ENCODE data around the gene TRAM2. TPM values are rescaled to one million over a fixed set of nuclear protein-coding genes. Genes with fewer than 3 reads are reported as not detected.

The TRAM2 gene
- total and polyA plus RNA-seq, 9 of the 15 experiments (the other 6 are each of a cell fraction or from before 2014, with no cell fraction given): 2.6 to 13.3 (median 8.9) TPM

DNA sequence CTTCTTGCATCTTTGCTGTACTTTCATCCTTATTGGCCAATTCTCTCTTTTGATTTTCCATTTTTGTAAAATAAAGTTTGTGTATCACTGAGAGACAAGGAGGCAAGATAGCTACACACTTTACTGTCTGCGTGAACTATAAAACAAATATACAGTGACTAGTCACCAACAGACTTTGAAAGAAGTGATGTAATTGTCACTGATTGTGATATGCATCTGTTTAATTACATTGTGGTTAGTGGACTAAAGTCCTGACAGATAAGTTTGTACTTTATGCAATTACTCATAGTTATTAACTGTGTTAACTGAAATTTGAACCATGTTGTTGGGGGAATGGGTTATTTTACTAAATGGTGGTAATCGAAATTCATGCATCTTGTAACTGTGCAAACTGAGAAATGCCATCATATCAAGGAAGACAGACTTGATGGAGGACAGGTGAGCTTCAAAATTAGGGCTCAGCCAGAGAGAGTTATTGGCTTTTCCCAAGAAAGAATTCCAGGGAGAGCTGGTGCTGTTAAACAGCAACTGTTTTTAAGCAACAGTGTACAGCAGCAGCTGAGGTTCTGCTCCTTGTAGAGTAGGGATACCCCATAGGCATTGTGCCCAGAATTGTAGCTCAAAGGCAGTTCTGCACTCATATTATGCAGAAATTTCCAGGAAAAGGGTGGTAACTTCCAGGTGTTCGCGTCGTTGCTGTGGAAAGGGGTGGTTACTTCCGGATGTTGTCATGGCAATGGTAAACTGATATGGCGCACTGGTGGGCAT is 93.8 kb downstream of the TRAM2 start (continued):
- TF ChIP-seq FOXJ2 (tag; IDR thresholded peaks at IDR 0.05) (peak; percentile 65; the same call in 1 of the 2 replicates), FOXK2 (conservative IDR thresholded peaks at IDR 0.05 in 1 of 2, IDR thresholded peaks at IDR 0.05 in 1 of 2; ENCODE audit: low read depth in 2 of 2) (no peak), ZNF79 (CRISPR knock-in tag; IDR thresholded peaks at IDR 0.05; ENCODE audit: low read depth) (no peak), CBFA2T3 (IDR thresholded peaks at IDR 0.05) (peak; percentile 35), LEF1 (IDR thresholded peaks at IDR 0.05) (peak; percentile 78; the same call in 1 of the 2 replicates), FOXP1 (CRISPR knock-in tag; IDR thresholded peaks at IDR 0.05) (no peak), ZNF239 (CRISPR knock-in tag; IDR thresholded peaks at IDR 0.05) (no peak), C11orf30 (IDR thresholded peaks at IDR 0.05; ENCODE audit: low read depth) (0 out of 2 replicates have a peak, but pooled peaks have one; percentile 28), CBFB (CRISPR knock-in tag; IDR thresholded peaks at IDR 0.05) (peak; percentile 21; the same call in 1 of the 2 replicates), NBN (IDR thresholded peaks at IDR 0.05; ENCODE audit: low read depth) (0 out of 2 replicates have a peak, but pooled peaks have one; percentile 63), MTF1 (CRISPR knock-in tag; IDR thresholded peaks at IDR 0.05; ENCODE audit: borderline replicate concordance) (no peak), ZNF551 (CRISPR knock-in tag; IDR thresholded peaks at IDR 0.05) (no peak), ATF1 (CRISPR knock-in tag; IDR thresholded peaks at IDR 0.05) (no peak), ATF1 (tag; IDR thresholded peaks at IDR 0.05) (peak; percentile 78), KHSRP (IDR thresholded peaks at IDR 0.05) (no peak; the same call in 1 of the 2 replicates), ZNF146 (CRISPR knock-in tag; IDR thresholded peaks at IDR 0.05; ENCODE audit: unreplicated experiment) (no peak), ZC3H11A (IDR thresholded peaks at IDR 0.05; ENCODE audit: low read depth, low read length) (no peak), TAL1 (IDR thresholded peaks at IDR 0.05) (peak; percentile 33; the same call in 1 of the 2 replicates), ZNF174 (CRISPR knock-in tag; IDR thresholded peaks at IDR 0.05) (no peak)
- TF ChIP-seq, protein P1, sequence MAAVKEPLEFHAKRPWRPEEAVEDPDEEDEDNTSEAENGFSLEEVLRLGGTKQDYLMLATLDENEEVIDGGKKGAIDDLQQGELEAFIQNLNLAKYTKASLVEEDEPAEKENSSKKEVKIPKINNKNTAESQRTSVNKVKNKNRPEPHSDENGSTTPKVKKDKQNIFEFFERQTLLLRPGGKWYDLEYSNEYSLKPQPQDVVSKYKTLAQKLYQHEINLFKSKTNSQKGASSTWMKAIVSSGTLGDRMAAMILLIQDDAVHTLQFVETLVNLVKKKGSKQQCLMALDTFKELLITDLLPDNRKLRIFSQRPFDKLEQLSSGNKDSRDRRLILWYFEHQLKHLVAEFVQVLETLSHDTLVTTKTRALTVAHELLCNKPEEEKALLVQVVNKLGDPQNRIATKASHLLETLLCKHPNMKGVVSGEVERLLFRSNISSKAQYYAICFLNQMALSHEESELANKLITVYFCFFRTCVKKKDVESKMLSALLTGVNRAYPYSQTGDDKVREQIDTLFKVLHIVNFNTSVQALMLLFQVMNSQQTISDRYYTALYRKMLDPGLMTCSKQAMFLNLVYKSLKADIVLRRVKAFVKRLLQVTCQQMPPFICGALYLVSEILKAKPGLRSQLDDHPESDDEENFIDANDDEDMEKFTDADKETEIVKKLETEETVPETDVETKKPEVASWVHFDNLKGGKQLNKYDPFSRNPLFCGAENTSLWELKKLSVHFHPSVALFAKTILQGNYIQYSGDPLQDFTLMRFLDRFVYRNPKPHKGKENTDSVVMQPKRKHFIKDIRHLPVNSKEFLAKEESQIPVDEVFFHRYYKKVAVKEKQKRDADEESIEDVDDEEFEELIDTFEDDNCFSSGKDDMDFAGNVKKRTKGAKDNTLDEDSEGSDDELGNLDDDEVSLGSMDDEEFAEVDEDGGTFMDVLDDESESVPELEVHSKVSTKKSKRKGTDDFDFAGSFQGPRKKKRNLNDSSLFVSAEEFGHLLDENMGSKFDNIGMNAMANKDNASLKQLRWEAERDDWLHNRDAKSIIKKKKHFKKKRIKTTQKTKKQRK (IDR thresholded peaks at IDR 0.05; ENCODE audit: borderline replicate concordance, low read depth, low read length): no peak
- TF ChIP-seq, protein P2, sequence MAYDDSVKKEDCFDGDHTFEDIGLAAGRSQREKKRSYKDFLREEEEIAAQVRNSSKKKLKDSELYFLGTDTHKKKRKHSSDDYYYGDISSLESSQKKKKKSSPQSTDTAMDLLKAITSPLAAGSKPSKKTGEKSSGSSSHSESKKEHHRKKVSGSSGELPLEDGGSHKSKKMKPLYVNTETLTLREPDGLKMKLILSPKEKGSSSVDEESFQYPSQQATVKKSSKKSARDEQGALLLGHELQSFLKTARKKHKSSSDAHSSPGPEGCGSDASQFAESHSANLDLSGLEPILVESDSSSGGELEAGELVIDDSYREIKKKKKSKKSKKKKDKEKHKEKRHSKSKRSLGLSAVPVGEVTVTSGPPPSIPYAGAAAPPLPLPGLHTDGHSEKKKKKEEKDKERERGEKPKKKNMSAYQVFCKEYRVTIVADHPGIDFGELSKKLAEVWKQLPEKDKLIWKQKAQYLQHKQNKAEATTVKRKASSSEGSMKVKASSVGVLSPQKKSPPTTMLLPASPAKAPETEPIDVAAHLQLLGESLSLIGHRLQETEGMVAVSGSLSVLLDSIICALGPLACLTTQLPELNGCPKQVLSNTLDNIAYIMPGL (CRISPR knock-in tag; IDR thresholded peaks at IDR 0.05): no peak
- TF ChIP-seq, protein P3, sequence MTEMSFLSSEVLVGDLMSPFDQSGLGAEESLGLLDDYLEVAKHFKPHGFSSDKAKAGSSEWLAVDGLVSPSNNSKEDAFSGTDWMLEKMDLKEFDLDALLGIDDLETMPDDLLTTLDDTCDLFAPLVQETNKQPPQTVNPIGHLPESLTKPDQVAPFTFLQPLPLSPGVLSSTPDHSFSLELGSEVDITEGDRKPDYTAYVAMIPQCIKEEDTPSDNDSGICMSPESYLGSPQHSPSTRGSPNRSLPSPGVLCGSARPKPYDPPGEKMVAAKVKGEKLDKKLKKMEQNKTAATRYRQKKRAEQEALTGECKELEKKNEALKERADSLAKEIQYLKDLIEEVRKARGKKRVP (CRISPR knock-in tag; IDR thresholded peaks at IDR 0.05): no peak
- TF ChIP-seq, protein P4, sequence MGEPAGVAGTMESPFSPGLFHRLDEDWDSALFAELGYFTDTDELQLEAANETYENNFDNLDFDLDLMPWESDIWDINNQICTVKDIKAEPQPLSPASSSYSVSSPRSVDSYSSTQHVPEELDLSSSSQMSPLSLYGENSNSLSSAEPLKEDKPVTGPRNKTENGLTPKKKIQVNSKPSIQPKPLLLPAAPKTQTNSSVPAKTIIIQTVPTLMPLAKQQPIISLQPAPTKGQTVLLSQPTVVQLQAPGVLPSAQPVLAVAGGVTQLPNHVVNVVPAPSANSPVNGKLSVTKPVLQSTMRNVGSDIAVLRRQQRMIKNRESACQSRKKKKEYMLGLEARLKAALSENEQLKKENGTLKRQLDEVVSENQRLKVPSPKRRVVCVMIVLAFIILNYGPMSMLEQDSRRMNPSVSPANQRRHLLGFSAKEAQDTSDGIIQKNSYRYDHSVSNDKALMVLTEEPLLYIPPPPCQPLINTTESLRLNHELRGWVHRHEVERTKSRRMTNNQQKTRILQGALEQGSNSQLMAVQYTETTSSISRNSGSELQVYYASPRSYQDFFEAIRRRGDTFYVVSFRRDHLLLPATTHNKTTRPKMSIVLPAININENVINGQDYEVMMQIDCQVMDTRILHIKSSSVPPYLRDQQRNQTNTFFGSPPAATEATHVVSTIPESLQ (CRISPR knock-in tag; IDR thresholded peaks at IDR 0.05): no peak
